Gastrocnemius medialis (tissue), 4 donors: ENCODE data around the gene ARHGAP28. TPM values are rescaled to one million over a fixed set of nuclear protein-coding genes. Genes with fewer than 3 reads are reported as not detected.

Experiments used
- ATAC-seq, 2 donors: fragments of 150-250 bp; one replicate each; pipeline ENCODE4 v1.9.1; 2016
- DNase-seq, 2 donors: peaks; one replicate each; pipeline ENCODE4 v3.0.0-alpha.2; 2019
- H3K27ac ChIP-seq, 4 donors: fragments of 200-600 bp; sonication (generic); 1 replicate in 1 of 4; 2 replicates in 3 of 4; pipeline ENCODE4 v1.5.1; 2016 to 2018; ENCODE audit warnings: mild to moderate bottlenecking in 2 of 4, moderate library complexity in 1 of 4
- H3K27me3 ChIP-seq, 3 donors: fragments of 200-600 bp; sonication (generic) in 2 of 3; 1 replicate in 1 of 3; 2 replicates in 2 of 3; pipeline versions ENCODE4 v1.5.1 to v1.6.0; 2016 to 2019; ENCODE audit warnings: mild to moderate bottlenecking in 1 of 3, moderate library complexity in 1 of 3
- H3K36me3 ChIP-seq, 2 donors: fragments of 200-600 bp; sonication (generic) in 1 of 2; one replicate each; pipeline ENCODE4 v1.5.1; 2017 to 2018
- H3K4me1 ChIP-seq, 2 donors: fragments of 200-600 bp; sonication (generic) in 1 of 2; one replicate each; pipeline ENCODE4 v1.5.1; 2016 to 2017; ENCODE audit warnings: mild to moderate bottlenecking in 2 of 2
- H3K4me3 ChIP-seq, 4 donors: fragments of 200-600 bp; sonication (generic) in 3 of 4; 1 replicate in 1 of 4; 2 replicates in 3 of 4; pipeline ENCODE4 v1.5.1; 2016 to 2019; ENCODE audit warnings: mild to moderate bottlenecking in 2 of 4
- H3K9me3 ChIP-seq, 3 donors: fragments of 200-600 bp; sonication (generic) in 2 of 3; 1 replicate in 1 of 3; 2 replicates in 2 of 3; pipeline ENCODE4 v1.5.1; 2016 to 2019
- POLR2A ChIP-seq, 2 donors: fragments of 450-650 bp; IDR thresholded peaks; one replicate each; pipeline ENCODE4 v1.6.1; 2017; ENCODE audit warnings: antibody characterized with exemption in 2 of 2, mild to moderate bottlenecking in 2 of 2, moderate library complexity in 2 of 2
- in situ Hi-C, 4 donors: fragments of 200-750 bp; cut with MboI; loops; one replicate each; pipeline versions ENCODE4 v1.15.0 to v1.8.0; 2017; ENCODE audit warnings: low sequenced_read_pairs in 4 of 4
- intact Hi-C: fragments of 100-400 bp; cut with DNase I; formaldehyde crosslinking; loops from one replicate; pipeline ENCODE4 v1.15.1; 2023; ENCODE audit warnings: low total_unique reads
- total RNA-seq, 4 donors: library from RNA; depleted of rRNA; stranded (reverse); fragments of >200 nt; gene quantifications; one replicate each; pipeline versions ENCODE4 v1.1.0 to v1.2.3, GENCODE V29; 2016
- TF ChIP-seq, protein P1 (sequence below), 5 experiments: fragments of 450-650 bp in 3 of 5; fragments of 200-600 bp in 2 of 5; sonication (generic) in 2 of 5; IDR thresholded peaks in 4 of 5; conservative IDR thresholded peaks in 1 of 5; 1 replicate in 4 of 5; 2 replicates in 1 of 5; pipeline ENCODE4 v1.5.1; 2016 to 2019; ENCODE audit warnings: antibody characterized with exemption in 5 of 5, mild to moderate bottlenecking in 3 of 5, moderate library complexity in 3 of 5

The ARHGAP28 gene
- total RNA-seq, 4 donors from 2014 or later: 4.6 to 17.9 (median 6.2) TPM

DNA sequence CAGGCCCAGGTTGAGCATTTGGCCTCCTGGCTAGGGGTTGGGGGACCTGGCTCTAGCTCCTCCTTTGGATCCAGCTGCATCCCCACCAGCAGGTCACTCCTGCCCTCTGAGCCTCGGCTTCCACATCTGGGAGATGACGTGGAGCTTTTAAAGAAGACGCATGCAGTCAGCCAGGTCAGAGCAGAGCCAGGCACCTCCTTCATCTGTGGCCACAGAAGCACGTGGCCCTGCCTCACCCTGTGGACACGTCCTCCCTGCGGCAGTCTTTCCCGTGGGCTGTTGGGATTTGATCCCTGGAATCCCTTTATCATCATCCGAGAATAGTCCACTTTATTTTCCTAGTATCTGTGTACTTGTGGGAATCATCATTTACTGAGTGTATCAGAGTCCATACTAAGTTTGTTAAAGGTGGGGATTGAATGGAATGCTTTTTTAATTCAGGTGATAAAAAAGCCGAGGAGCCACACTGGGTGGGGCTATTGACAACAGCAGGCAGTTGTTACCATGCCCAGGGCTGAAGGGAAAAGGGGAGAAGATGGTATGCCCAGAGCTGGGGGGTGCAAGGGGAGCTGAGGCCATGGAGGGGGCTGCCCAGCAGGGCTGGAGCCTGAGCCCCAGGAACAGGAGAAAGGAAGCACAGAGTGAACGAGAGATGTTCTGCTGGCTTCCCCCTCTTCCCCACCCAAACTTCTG lies 218.0 kb downstream of the ARHGAP28 start:
- TF ChIP-seq, protein P1, sequence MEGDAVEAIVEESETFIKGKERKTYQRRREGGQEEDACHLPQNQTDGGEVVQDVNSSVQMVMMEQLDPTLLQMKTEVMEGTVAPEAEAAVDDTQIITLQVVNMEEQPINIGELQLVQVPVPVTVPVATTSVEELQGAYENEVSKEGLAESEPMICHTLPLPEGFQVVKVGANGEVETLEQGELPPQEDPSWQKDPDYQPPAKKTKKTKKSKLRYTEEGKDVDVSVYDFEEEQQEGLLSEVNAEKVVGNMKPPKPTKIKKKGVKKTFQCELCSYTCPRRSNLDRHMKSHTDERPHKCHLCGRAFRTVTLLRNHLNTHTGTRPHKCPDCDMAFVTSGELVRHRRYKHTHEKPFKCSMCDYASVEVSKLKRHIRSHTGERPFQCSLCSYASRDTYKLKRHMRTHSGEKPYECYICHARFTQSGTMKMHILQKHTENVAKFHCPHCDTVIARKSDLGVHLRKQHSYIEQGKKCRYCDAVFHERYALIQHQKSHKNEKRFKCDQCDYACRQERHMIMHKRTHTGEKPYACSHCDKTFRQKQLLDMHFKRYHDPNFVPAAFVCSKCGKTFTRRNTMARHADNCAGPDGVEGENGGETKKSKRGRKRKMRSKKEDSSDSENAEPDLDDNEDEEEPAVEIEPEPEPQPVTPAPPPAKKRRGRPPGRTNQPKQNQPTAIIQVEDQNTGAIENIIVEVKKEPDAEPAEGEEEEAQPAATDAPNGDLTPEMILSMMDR (IDR thresholded peaks at IDR 0.05 in 4 of 5, conservative IDR thresholded peaks at IDR 0.05 in 1 of 5): no peak
- no peak for TF ChIP-seq POLR2A (IDR thresholded peaks at IDR 0.05)
- H3K36me3 ChIP-seq: no peaks in the 10 kb centered on the region
- intact Hi-C loops (no loop called here), in situ Hi-C loops (loop anchor here in 1 of 4 donors (10.0 kb wide), 1 partner anchor 57 kb away; no protein-coding TSS in a partner anchor)
- DNase-seq (no peak), ATAC-seq (no peak)
- no peak overlapping the region for H3K27ac ChIP-seq
- no peaks in the 10 kb centered on the region for H3K4me1 ChIP-seq
- H3K27me3 ChIP-seq: no peaks in the 10 kb centered on the region
- H3K4me3 ChIP-seq: no peak overlapping the region
- H3K9me3 ChIP-seq: no peaks in the 10 kb centered on the region

DNA sequence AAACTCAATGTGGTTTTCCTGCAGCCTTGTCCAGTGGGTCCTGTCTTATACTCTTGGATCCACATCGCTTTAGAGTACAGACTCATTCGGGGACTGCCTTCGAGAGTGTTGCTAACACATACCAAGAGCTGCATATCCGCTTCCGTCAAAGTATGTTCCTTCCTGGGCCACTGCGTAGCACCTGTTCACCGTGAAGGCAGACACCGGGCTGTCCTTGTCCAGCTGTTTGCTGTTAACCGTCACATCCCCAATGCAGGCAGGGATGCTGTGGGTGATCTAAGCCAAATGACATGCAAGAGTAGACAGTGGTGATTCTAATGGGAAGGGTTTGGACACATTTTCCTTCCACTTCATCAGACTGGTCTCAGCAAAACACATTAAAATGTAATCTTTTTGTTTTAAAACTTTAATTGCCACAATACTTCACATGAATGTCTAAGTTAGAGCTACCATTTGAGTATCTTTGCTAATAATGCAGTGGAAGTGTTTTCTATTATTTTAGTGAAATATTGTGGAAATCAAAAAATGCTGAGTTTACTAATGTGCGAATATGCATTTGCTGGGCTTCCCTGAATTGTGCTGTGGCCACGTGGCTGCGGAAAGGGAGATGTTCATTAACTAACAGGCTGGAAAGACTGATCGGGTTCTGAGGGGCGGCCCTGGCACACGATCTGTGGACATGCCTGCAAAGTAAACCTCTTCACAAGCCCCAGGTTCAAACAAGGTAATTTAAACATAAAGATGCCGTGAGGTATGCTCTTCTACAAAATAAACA lies 219.0 kb downstream of the ARHGAP28 start:
- TF ChIP-seq POLR2A (IDR thresholded peaks at IDR 0.05): no peak
- TF ChIP-seq, protein P1 (IDR thresholded peaks at IDR 0.05 in 4 of 5, conservative IDR thresholded peaks at IDR 0.05 in 1 of 5): no peak
- ATAC-seq (no peak), DNase-seq (no peak)
- H3K4me3 ChIP-seq: no peak overlapping the region
- H3K4me1 ChIP-seq: no peaks in the 10 kb centered on the region
- H3K36me3 ChIP-seq: no peaks in the 10 kb centered on the region
- intact Hi-C loops: no loop called here
- in situ Hi-C loops: loop anchor here in 1 of 4 donors (10.0 kb wide), 1 partner anchor 56 kb away; no protein-coding TSS in a partner anchor
- no peaks in the 10 kb centered on the region for H3K9me3 ChIP-seq
- H3K27me3 ChIP-seq: no peaks in the 10 kb centered on the region
- no peak overlapping the region for H3K27ac ChIP-seq

DNA sequence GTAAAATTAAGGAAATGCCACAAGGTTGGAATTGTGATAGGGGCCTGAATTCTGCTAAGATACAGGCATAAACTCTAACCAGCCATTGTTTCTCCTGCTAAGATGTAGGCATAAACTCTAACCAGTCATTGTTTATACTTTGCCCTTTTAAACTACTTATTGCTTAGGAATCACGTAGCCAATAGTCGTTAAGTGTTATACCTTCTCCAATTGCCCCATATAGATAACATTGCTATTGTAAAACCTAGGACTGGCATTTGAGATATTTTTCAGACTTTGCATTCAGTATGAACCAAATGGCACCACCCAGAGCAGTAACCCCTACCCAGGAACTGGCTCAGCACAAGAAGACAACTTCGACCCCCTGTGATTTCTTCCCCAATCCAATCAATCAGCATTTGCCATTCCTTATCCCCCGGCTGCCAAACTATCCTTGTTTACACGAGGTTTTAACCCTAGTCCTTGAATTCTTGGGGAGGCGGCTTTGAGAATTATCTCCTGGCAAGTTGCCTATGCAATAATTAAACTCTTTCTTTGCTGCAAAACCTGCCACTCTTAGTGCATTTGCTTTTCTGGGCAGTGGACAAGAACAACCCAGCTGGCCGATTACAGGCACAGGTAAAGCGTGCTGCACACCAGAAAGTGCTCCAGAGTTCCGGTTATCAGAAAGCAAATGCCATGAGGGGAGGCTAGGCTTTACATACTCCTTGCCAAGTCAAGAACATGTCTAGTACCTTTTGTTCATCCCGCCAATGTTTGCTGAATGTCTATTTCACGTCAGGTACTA lies 220.5 kb downstream of the ARHGAP28 start:
- intact Hi-C loops: no loop called here
- ATAC-seq (no peak), DNase-seq (no peak)
- TF ChIP-seq POLR2A (IDR thresholded peaks at IDR 0.05): no peak
- TF ChIP-seq, protein P1 (IDR thresholded peaks at IDR 0.05 in 4 of 5, conservative IDR thresholded peaks at IDR 0.05 in 1 of 5): no peak
- Histone ChIP-seq H3K36me3 (no peaks in the 10 kb centered on the region), H3K4me3 (no peak overlapping the region), H3K27ac (no peak overlapping the region), H3K4me1 (no peaks in the 10 kb centered on the region), H3K27me3 (no peaks in the 10 kb centered on the region), H3K9me3 (no peaks in the 10 kb centered on the region)
- in situ Hi-C loops: loop anchor here in 1 of 4 donors (10.0 kb wide), 1 partner anchor 55 kb away; no protein-coding TSS in a partner anchor

DNA sequence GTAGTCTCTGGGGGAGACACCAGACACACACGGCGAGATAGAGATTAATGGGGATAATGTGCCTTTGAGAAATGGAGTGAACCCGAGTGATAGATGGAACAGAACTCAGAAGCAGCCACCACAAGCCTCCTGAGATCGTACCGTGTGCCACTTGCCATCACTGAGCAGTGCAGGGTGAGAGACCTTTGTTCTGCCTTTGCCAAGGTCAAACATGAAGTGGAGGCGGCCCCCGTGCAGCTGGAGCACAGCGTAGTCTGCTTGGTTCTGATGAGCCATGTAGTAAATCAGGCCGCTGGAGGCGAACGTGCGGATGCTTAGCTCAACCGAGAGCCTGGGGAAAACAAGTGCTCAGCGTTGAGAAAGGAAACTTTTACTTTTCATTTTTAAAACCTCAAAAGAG lies 221.1 kb downstream of the ARHGAP28 start:
- H3K27me3 ChIP-seq: no peaks in the 10 kb centered on the region
- no peak overlapping the region for H3K4me3 ChIP-seq
- DNase-seq: no peak
- no peaks in the 10 kb centered on the region for H3K4me1 ChIP-seq
- H3K9me3 ChIP-seq: no peaks in the 10 kb centered on the region
- TF ChIP-seq POLR2A (IDR thresholded peaks at IDR 0.05): no peak
- TF ChIP-seq, protein P1 (IDR thresholded peaks at IDR 0.05 in 4 of 5, conservative IDR thresholded peaks at IDR 0.05 in 1 of 5): no peak
- in situ Hi-C loops: no loop called here
- H3K27ac ChIP-seq: no peak overlapping the region
- ATAC-seq: no peak
- H3K36me3 ChIP-seq: no peaks in the 10 kb centered on the region
- intact Hi-C loops: no loop called here
